CD14-positive monocyte (primary cell): ENCODE measurements around the gene ARMC9. TPM values are rescaled to one million over a fixed set of nuclear protein-coding genes. Genes with fewer than 3 reads are reported as not detected.

Source experiments
- DNase-seq, 3 donors: peaks; one replicate each; pipeline ENCODE4 v3.0.0-alpha.2; 2011 to 2022
- H2AFZ ChIP-seq: 2 replicates; pipeline ENCODE4 v1.6.0; 2012; ENCODE audit warnings: mild to moderate bottlenecking, low read depth, low read length, inconsistent platforms; ENCODE audit not compliant: insufficient read depth, poor library complexity, severe bottlenecking
- H3K27ac ChIP-seq, 2 donors: 1 replicate in 1 of 2; 2 replicates in 1 of 2; pipeline ENCODE4 v1.5.1; 2012 to 2013; ENCODE audit warnings: low read length in 2 of 2, control low read depth in 1 of 2, inconsistent platforms in 1 of 2, low read depth in 1 of 2, mild to moderate bottlenecking in 1 of 2
- H3K27me3 ChIP-seq, 2 donors: one replicate each; pipeline versions ENCODE4 v1.6.0 to v1.6.1; 2011 to 2013; ENCODE audit warnings: low read length in 2 of 2; ENCODE audit not compliant: control insufficient read depth in 2 of 2, insufficient read depth in 2 of 2
- H3K36me3 ChIP-seq, 2 donors: replicated peaks in 1 of 2; 1 replicate in 1 of 2; 2 replicates in 1 of 2; pipeline versions ENCODE4 v1.5.1 to v1.6.1; 2012 to 2013; ENCODE audit warnings: low read length in 2 of 2, control low read depth in 1 of 2, inconsistent platforms in 1 of 2, mild to moderate bottlenecking in 1 of 2; ENCODE audit not compliant: insufficient read depth in 2 of 2, control insufficient read depth in 1 of 2
- H3K4me1 ChIP-seq, 2 donors: 1 replicate in 1 of 2; 2 replicates in 1 of 2; pipeline versions ENCODE4 v1.5.1 to v1.6.1; 2012 to 2013; ENCODE audit warnings: low read length in 2 of 2, control low read depth in 1 of 2, inconsistent platforms in 1 of 2, mild to moderate bottlenecking in 1 of 2, moderate library complexity in 1 of 2; ENCODE audit not compliant: insufficient read depth in 2 of 2, control insufficient read depth in 1 of 2
- H3K4me2 ChIP-seq: replicated peaks from 2 replicates; pipeline ENCODE3; 2012; ENCODE audit warnings: low read length, moderate library complexity, mild to moderate bottlenecking; ENCODE audit not compliant: poor library complexity, severe bottlenecking; ENCODE audit errors: extremely low read depth
- H3K4me3 ChIP-seq, 3 experiments: fragments of 200-600 bp in 1 of 3; sonication (generic) in 1 of 3; replicated peaks in 1 of 3; 1 replicate in 2 of 3; 2 replicates in 1 of 3; pipeline ENCODE4 v1.5.1; 2011 to 2013; ENCODE audit warnings: low read length in 3 of 3, mild to moderate bottlenecking in 3 of 3, control low read depth in 2 of 3, low read depth in 2 of 3, inconsistent platforms in 1 of 3, moderate library complexity in 1 of 3
- H3K79me2 ChIP-seq: 2 replicates; pipeline ENCODE4 v1.6.0; 2012; ENCODE audit warnings: mild to moderate bottlenecking, control low read depth, inconsistent platforms, low read length, moderate library complexity; ENCODE audit not compliant: insufficient read depth
- H3K9ac ChIP-seq: 2 replicates; pipeline ENCODE4 v1.6.0; 2017; ENCODE audit warnings: low read length, mild to moderate bottlenecking; ENCODE audit not compliant: insufficient read depth, poor library complexity, severe bottlenecking
- H3K9me3 ChIP-seq, 2 donors: replicated peaks in 1 of 2; 1 replicate in 1 of 2; 2 replicates in 1 of 2; pipeline versions ENCODE4 v1.5.1 to v1.6.1; 2012 to 2013; ENCODE audit warnings: low read length in 2 of 2, control low read depth in 1 of 2; ENCODE audit not compliant: control insufficient read depth in 1 of 2, insufficient read depth in 1 of 2
- H4K20me1 ChIP-seq: 2 replicates; pipeline ENCODE4 v1.6.0; 2012; ENCODE audit warnings: mild to moderate bottlenecking, low read length, control low read depth, moderate library complexity; ENCODE audit not compliant: insufficient read depth
- H3K27ac Mint-ChIP-seq, 7 donors: one replicate each; pipeline ENCODE4 v1.8.0; 2020; ENCODE audit warnings: mild to moderate bottlenecking in 7 of 7, mixed read lengths in 7 of 7, moderate library complexity in 6 of 7, inconsistent platforms in 2 of 7
- H3K27me3 Mint-ChIP-seq, 3 donors: one replicate each; pipeline ENCODE4 v1.8.0; 2021 to 2022; ENCODE audit warnings: low read depth in 3 of 3, mild to moderate bottlenecking in 3 of 3, mixed read lengths in 3 of 3, moderate library complexity in 3 of 3, inconsistent platforms in 1 of 3
- H3K36me3 Mint-ChIP-seq, 2 donors: one replicate each; pipeline ENCODE4 v1.8.0; 2020; ENCODE audit warnings: mixed read lengths in 2 of 2, inconsistent platforms in 1 of 2, mild to moderate bottlenecking in 1 of 2
- H3K4me1 Mint-ChIP-seq: one replicate; pipeline ENCODE4 v1.8.0; 2020; ENCODE audit warnings: mild to moderate bottlenecking, mixed read lengths
- H3K4me3 Mint-ChIP-seq, 2 donors: one replicate each; pipeline ENCODE4 v1.8.0; 2020; ENCODE audit warnings: mild to moderate bottlenecking in 2 of 2, mixed read lengths in 2 of 2, moderate library complexity in 1 of 2
- H3K9me3 Mint-ChIP-seq, 7 donors: one replicate each; pipeline ENCODE4 v1.8.0; 2020 to 2022; ENCODE audit warnings: mixed read lengths in 7 of 7, mild to moderate bottlenecking in 6 of 7, moderate library complexity in 6 of 7, inconsistent platforms in 2 of 7
- WGBS: methylation state at CpG from one replicate; pipeline ENCODE4 v1.1.5; 2013; ENCODE audit warnings: missing lambda C conversion rate; ENCODE audit not compliant: insufficient coverage; 5-methylcytosine and 5-hydroxymethylcytosine counted together
- intact Hi-C, 2 donors: fragments of 100-400 bp; cut with micrococcal nuclease; formaldehyde crosslinking; loops; one replicate each; pipeline versions ENCODE4 v1.15.0 to v1.15.1; 2023
- polyA plus RNA-seq, 3 donors: library from polyadenylated mRNA; depleted of rRNA in 1 of 3; unstranded in 2 of 3; stranded (reverse) in 1 of 3; fragments of 300-500 nt in 2 of 3; fragments of >200 nt in 1 of 3; fragmentation: Illumina TruSeq in 2 of 3; gene quantifications; 1 replicate in 2 of 3; 2 replicates in 1 of 3; pipeline ENCODE4 v1.2.3, GENCODE V29; 2012 to 2021
- TF ChIP-seq, protein P1 (sequence below): fragments of 200-600 bp; IDR thresholded peaks from one replicate; pipeline ENCODE4 v1.8.0; 2022; ENCODE audit warnings: antibody characterized with exemption, mild to moderate bottlenecking

The ARMC9 gene
- polyA plus RNA-seq, 3 donors: 0.07 to 0.27 TPM; not detected in 1

DNA sequence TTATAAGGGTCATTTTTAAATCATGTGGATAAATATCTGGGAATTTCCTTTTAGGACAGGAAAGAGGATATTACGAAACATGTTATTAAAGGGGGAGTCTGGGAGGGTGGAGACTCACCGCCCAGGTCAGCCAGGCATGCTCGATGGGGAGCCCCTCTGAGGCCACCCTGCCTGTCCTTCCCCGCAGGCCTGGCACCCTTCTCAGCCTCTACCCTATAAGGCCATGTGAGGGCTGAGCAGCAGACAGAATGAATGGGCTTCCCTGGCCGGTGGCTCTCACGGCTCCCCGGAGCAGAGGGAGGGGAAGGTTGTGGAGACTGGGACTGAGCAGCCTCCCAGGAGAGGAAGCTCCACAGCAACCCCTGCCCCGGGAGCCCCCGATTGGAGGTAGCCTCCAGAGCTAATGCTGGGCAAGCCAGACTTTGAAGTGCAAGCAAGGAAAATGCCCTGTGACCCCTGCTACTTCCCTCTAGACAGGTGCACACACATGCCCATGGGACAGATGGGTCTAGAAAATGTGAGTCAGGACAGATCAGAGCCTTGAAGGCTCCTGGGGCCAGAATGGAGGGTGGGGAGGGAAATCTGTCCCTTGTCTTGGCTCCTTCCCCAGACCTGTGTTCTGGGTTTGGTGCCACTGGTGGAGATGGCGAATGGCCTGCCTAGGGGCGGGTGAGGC is 13.2 kb upstream of the ARMC9 start:
- H3K36me3 ChIP-seq: no peaks in the 10 kb centered on the region
- TF ChIP-seq, protein P1, sequence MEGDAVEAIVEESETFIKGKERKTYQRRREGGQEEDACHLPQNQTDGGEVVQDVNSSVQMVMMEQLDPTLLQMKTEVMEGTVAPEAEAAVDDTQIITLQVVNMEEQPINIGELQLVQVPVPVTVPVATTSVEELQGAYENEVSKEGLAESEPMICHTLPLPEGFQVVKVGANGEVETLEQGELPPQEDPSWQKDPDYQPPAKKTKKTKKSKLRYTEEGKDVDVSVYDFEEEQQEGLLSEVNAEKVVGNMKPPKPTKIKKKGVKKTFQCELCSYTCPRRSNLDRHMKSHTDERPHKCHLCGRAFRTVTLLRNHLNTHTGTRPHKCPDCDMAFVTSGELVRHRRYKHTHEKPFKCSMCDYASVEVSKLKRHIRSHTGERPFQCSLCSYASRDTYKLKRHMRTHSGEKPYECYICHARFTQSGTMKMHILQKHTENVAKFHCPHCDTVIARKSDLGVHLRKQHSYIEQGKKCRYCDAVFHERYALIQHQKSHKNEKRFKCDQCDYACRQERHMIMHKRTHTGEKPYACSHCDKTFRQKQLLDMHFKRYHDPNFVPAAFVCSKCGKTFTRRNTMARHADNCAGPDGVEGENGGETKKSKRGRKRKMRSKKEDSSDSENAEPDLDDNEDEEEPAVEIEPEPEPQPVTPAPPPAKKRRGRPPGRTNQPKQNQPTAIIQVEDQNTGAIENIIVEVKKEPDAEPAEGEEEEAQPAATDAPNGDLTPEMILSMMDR: no peak
- Mint-ChIP-seq H3K9me3 (peaks cover 0 to 2% (median 0%) of the 10 kb centered on the region in 7 donors), H3K36me3 (peaks cover 0 to 2% of the 10 kb centered on the region in 2 donors), H3K4me3 (no peak overlapping the region), H3K4me1 (peaks cover 28% of the 10 kb centered on the region), H3K27me3 (peaks cover 4 to 10% (median 7%) of the 10 kb centered on the region in 3 donors), H3K27ac (no peak overlapping the region)
- WGBS: 88% methylated on average over 8 of the region's 11 CpGs
- H3K4me3 ChIP-seq: no peak overlapping the region
- H2AFZ ChIP-seq: no peak overlapping the region
- no peak overlapping the region for H3K9ac ChIP-seq
- no peaks in the 10 kb centered on the region for H3K79me2 ChIP-seq
- peaks cover 28% of the 10 kb centered on the region in 2 donors for H3K4me1 ChIP-seq
- no peaks in the 10 kb centered on the region for H3K9me3 ChIP-seq
- no peaks in the 10 kb centered on the region for H4K20me1 ChIP-seq
- intact Hi-C loops: no loop called here
- H3K4me2 ChIP-seq: no peak overlapping the region
- peak in 1 of 3 donors; percentile 23 for DNase-seq
- no peak overlapping the region for H3K27ac ChIP-seq
- peaks cover 0 to 4% of the 10 kb centered on the region in 2 donors for H3K27me3 ChIP-seq

DNA sequence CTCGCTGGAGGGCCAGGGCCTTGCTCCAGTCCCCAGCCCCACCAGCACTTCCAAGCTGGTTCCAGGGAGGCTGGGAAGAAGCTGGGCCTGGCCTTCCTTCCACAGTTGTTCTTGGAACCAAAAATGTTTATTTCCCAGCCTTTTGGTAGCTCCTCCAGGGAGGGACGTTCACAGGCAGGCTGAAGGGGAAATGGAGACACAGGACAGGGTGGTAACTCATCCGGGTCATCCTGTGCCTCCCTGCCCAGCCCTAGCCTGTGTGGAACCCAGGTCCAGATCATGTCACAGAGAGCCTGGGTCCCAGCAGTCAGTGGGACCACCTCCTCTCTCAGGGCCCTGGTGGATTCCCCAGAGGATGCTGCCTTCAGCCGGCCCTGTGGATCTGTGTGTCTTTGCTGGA is 12.5 kb upstream of the ARMC9 start:
- peaks cover 0 to 2% (median 0%) of the 10 kb centered on the region in 7 donors for H3K9me3 Mint-ChIP-seq
- no peak overlapping the region for H3K9ac ChIP-seq
- H3K27ac ChIP-seq: no peak overlapping the region
- no peak overlapping the region for H2AFZ ChIP-seq
- TF ChIP-seq, protein P1: no peak
- peaks cover 26% of the 10 kb centered on the region for H3K4me1 Mint-ChIP-seq
- no peaks in the 10 kb centered on the region for H3K9me3 ChIP-seq
- peaks cover 0 to 2% of the 10 kb centered on the region in 2 donors for H3K36me3 Mint-ChIP-seq
- H3K4me3 Mint-ChIP-seq: no peak overlapping the region
- H3K27ac Mint-ChIP-seq: no peak overlapping the region
- H3K27me3 ChIP-seq: peaks cover 0 to 11% of the 10 kb centered on the region in 2 donors
- H3K4me2 ChIP-seq: no peak overlapping the region
- intact Hi-C loops: no loop called here
- DNase-seq: no peak
- WGBS: 100% methylated on average over 3 of the region's 4 CpGs
- no peaks in the 10 kb centered on the region for H4K20me1 ChIP-seq
- no peak overlapping the region for H3K4me3 ChIP-seq
- peaks cover 24% of the 10 kb centered on the region in 2 donors for H3K4me1 ChIP-seq
- H3K27me3 Mint-ChIP-seq: peaks cover 11 to 17% (median 14%) of the 10 kb centered on the region in 3 donors
- H3K79me2 ChIP-seq: no peaks in the 10 kb centered on the region
- H3K36me3 ChIP-seq: no peaks in the 10 kb centered on the region
